Measurements from ENCODE around the gene KCNH4.

Gene KCNH4

GRCh38 chr17:42116705-42117396, 64.1 kb downstream of the KCNH4 start:
- no peak for DNase-seq

GRCh38 chr17:42114118-42114517, 66.8 kb downstream of the KCNH4 start:
- no peak for DNase-seq

GRCh38 chr17:42113293-42114069, 67.5 kb downstream of the KCNH4 start:
- no peak for DNase-seq

GRCh38 chr17:42112552-42113176, 68.3 kb downstream of the KCNH4 start, which contains the start of gene DHX58:
Gene DHX58 (minus strand): TSS chr17:42112714. CDS start chr17:42111892, 822 bp downstream.
- peak; percentile 50 for DNase-seq

GRCh38 chr17:42111871-42112551, 68.9 kb downstream of the KCNH4 start:
- no peak for DNase-seq

GRCh38 chr17:42111265-42111636, 69.7 kb downstream of the KCNH4 start:
- no peak for DNase-seq

- DNase-seq: no peak
Observed at GRCh38 chr17:42110301-42111264, 70.4 kb downstream of the KCNH4 start.

GRCh38 chr17:42109086-42109485, 71.9 kb downstream of the KCNH4 start:
- no peak for DNase-seq

- DNase-seq: no peak
Observed at GRCh38 chr17:42107597-42108576, 73.1 kb downstream of the KCNH4 start.

- no peak for DNase-seq
Observed at GRCh38 chr17:42107124-42107523, 73.8 kb downstream of the KCNH4 start.

All from GF-D8 (cell line).